NCI-H82 treated with DMSO at 0.1 percent for 48 hours (cell line): Measurements from ENCODE around the gene TARDBP.
"Not testable (repeated sequence)": the region's sequence is repeated elsewhere in the genome, so short reads cannot be mapped to it uniquely, and the experiment has no call there.

Experiments
- DNase-seq: peaks from one replicate; lab custom pipeline; 2025; ENCODE audit not compliant: unreplicated experiment; lab: John Stamatoyannopoulos, UW

TARDBP gene

DNA sequence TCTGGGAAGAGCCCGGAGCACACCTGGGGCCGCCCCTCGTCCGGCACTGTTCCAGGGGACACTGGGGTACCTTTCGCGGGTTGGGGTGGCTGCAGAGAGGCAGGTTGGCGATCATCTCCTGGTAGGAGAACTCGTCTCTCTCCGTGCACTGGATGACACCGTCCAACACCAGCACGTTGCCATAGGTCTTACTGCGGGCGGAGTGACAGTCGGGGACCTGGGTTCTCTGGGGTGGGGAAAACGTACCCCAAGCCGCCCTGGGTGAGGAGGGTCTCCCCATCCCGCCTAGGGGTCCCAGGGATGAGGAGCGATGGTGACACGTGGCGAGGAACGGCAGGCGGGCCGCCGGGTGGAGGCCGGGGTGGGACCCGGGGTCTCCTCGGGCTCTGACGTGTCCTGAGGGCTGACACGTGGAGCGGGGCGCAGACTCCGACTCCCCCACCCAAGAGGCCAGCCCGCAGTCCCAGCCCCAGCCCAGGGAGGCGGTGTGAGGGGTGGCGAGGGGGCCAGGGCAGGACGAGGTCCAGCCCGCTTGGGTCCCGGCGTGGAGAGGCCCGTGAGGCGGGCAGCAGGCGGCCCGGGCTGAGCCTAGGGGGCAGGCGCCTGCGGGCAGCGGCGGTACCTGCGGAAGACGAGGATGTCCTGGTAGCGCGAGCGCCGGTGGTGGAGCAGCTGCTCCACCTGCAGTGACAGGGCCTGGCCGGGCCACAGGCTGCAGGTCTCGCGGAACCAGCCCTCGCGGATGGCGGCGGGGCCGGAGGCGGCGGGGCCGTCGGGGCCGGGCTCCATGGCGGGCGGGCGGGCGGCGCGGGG lies 46.9 kb downstream of the TARDBP start:
- DNase-seq: no peak

DNA sequence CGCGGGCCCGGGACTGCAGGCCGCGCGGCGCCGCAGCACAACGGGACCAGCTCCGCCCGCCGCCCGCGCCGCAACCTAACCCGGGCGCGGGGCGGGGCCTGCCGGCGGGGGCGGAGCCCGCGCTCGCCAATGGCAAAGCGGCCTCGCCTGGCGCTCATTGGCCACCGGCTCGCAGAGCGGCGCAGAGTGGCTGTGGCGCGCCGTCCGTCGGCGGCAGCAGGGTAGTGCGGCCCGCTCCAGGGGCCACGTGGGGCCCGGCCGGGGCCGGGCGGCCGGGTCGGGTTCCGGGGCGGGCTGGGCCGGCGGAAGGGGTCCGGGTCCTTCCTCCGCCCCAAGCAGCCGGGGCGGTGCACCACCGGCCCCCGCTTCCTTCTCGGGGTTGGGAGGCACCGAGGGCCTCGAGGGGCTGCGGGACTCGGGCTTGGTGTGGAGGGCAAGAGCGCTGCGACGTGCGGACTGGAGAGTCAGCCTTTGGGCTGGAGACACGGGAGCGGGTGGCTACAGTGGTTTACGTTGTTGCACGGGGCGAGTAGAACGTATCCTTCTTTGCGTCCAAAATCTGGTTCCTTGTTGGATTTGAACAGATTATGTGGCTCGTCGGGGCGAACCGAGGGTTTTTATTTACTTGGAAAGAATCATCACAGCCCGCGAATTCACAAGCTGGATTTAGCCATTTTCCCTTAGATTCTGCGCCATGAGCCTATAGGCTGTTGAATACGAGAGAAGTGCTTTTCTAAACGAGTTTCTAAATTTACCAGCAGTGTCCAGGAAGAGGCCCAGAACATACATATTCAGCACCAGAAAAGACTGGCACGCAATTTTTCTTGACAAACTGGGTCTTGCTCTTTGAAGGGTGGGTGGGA lies 47.7 kb downstream of the TARDBP start, which contains the start of gene SRM:
SRM (minus strand) TSS at position 51 of the 863 bp plus-strand sequence. CDS start 75 bp downstream, outside the sequence.
- peak; percentile 72 for DNase-seq

DNA sequence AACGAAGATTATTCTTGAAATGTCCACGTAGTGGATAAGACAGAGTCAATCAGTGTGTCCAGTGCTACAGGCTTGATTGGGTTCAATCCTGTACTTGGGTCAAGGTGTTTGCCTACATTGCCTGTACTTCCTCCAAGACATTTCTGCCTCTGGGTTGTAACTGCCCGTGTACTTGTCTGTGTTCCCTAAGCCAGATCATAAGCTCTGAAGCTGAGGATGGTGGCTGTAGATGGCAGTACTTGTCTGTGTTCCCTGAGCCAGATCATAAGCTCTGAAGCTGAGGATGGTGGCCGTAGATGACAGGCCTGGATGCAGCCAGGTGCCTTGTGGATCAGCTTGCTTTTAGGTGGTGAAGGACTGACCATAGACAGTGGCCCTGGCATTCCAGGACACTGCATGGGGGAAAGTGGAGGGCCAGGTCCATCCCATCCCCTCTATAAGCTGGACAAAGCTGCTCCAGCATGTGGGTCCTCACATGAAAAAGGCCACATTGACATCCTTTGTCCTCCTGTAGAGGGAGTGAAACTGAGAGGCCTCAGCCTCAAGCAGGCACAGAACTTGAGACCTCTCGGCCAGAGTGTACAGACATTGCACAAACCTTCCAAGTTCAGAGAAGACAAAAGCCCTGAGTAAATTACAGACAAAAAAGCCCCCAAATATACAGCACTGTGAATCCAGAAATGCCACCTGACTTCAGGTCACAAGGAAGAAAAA lies 49.4 kb downstream of the TARDBP start:
- no peak for DNase-seq

DNA sequence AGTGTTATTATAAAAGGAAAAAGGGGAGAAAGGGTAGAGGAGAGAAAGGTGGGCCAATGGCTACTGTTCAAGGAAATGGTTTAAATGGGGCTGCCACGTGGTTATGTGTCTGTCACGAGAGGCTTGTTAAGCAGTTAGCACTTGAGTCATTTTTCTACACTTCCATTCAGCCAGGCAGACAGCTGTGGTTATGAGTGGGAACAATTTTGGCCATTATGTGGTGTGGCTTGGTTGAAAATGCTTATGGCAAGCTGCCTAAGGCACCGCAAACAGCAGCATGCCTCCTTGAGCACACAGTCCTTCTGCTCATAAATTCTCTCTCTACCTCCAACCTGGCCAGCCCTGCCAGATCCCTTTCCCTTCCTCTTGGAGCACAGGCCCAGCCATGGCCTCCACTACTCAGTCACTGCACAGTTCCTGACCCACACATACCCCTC lies 50.5 kb downstream of the TARDBP start:
- no peak for DNase-seq

DNA sequence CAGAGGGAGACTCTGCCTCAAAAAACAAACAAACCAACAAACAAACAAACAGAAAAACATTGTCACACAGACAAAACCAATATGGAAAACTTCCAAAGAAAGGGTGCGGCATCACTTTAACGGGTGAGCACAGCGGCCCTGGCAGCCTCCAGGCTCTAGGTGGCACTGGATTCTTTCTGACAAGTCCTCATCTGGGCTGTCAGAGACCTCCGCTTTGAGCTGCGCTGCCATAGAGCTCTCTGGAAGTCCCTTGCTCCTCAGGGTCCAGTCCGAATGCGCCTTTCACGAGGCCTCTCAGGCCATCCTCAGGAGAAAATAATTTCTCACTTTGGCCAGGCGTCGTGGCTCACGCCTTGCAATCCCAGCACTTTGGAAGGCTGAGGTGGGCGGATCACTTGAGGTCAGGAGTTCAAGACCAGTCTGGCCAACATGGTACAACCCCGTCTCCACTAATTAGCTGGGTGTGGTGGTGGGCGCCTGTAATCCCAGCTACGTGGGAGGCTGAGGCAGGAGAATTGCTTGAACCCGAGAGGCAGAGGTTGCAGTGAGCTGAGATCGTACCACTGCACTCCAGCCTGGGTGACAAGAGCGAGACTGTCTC lies 51.6 kb downstream of the TARDBP start:
- DNase-seq: not testable (repeated sequence)

DNA sequence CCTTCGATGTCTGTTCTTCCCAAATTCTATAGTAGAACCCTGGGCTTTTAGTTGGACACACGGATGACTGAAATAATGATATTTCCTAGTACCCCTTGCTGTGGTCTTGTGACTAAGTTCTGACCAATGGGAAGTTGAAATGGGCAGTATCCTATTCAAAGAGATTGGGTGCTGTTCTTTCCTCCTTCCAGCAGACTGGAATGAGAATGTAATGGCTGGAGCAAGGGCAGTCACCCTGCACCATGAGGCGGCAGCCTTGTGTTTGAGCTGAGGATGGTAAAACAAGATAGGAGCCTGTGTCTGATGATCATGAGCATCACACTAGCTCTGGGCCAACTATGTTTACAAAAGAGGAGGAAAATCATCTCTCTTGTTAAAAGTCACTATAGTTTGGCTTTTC lies 52.5 kb downstream of the TARDBP start:
- DNase-seq: no peak

DNA sequence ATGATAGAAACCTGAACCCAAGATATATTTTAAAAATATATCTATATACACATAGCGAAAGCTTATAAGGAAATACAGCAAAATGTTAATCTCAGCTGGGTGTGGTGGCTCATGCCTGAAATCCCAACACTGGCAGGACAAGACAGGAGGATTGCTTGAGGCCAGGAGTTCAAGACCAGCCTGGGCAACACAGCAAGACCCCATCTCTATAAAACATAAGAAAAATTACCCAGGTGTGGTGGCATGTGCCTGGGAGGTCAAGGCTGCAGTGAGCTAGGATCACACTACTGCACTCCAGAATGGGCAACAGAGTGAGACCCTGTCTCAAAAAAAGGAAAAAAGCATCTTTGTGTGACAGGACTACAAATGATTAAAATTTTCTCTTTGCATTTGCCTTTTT lies 53.3 kb downstream of the TARDBP start:
- no peak for DNase-seq

DNA sequence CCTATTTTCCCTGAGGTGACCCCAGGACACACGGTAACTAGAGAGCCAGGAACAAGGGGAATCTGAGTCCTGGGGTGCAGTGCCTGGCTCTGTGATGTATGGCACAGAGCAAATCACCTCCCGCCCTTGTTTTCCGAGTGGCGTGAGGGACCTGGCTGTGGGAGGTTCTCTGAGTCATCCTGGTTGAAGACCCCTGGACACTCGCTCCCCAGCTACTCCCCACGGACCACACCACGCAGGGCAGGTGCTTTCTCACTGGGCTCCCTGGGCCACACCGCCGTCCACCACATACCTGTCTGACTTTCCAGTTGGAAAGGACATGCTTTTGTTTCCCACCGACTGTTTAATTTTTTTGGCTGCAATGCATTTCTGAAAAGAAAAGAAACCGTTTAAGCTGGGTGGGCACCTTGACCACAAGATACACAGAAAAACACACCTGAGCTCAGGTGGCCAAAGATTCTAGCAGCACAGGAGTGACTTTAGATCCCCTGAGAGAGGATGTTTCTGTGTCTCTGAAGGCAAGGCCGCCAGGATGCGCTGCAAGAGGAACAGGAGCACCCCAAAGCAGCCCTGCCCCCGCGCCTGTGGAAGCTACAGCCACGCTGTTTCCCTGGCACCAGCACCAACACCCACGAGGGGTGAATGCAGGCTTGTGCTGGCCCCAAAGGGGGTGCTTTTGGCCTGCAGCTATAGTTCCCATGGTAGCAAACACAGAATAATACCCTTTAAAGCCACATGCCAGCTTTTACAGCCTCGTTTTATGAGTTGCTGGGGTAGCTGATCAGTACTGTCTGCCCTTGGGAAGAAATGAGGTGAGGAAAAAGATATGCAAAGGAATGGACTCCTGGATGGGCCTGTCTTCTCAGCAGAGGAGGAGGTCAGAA lies 55.5 kb downstream of the TARDBP start:
- DNase-seq: no peak

DNA sequence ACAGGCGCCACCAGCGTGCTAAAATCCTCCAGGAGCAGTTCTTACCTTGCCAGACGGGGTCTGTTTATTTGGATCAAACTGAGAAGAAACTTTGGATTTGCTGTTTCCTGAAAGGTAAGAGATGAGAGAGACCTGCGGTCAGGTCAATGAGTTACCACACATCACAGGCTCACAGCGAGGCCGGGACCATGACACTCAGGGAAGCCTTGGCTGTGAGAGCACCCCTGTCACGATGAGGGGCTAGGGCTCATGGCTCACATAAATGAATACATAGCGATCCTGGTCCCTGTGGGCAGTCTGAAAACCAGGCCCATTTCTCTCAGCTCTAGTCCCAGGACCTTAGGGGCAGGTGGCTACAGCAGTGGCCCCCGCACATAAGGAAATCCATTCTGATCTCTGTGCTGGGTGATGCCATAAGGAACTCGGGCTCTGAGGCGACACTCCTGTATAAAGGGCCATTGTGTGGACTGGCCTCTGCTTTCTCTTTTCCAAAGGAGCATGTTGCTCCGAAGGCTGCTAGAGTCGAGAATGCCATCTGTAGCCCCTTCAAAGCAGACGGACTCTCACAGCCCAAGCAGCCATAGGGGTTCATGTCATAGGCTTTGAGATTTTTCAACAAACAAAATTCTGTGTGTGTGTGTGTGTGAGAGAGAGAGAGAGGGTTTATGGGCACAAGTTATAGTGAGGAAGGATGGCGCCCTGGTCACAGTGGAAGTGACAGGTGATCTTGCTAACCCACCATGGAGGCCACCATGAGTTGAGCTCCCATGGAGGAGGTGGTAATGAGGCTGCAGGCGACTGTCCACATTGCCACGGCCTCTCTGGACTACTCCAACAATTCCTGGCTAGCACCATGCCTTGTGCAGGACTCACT lies 56.4 kb downstream of the TARDBP start:
- no peak for DNase-seq

DNA sequence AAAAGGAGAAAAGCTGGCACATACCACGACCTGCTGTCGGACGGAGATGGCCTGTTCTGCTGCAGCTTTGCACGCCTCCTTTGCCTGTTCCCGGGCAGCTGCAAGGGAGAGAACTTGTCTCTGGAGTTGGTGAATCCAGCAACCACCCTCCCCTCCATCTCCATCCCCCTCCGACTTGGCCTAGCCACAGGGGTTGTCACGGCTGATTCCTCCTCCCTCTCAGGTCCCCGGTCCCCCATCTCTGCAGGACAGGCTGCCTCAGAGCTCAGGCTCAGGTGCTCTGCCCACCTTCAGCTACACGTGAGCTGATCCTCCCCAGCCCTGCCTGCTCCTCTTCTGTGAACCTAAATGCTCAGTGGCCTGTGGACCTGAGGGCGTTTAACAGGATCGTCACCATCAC lies 58.4 kb downstream of the TARDBP start:
- DNase-seq: no peak

DNA sequence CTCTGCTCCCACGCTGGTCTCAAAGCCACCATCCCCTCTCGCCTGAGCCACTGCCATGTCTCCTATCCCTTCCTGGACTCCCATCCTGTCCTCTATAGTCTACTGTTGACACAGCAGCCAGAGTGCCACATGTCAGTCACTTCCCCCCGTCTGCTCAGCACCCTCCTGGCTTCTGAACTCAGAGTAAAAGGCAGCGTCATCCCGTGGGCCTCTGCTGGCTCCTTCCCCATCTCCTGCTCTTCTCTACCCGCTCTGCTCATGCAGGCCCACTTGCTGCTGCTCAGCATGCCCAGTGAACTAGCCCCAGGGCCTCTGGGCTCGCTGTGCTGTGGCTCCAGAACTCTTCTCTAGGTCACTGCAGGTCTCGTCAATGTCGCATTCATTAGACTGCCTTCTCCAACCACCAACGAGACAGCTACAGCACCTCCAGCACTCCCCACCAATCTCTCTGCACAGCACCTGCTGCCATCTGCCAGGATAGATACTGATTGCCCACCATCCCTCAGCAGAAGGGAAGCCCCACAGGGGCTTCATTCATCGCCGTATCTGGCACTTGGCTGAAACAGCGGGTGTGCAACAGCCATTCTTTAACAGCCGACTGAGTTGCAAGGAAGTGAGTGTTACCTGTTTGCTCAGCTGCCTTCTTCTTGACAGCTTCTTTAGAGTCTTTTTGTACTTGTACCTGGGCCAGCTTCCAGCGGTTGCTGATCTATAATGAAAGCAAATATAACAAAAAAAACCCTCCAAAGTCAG lies 59.2 kb downstream of the TARDBP start:
- no peak for DNase-seq

DNA sequence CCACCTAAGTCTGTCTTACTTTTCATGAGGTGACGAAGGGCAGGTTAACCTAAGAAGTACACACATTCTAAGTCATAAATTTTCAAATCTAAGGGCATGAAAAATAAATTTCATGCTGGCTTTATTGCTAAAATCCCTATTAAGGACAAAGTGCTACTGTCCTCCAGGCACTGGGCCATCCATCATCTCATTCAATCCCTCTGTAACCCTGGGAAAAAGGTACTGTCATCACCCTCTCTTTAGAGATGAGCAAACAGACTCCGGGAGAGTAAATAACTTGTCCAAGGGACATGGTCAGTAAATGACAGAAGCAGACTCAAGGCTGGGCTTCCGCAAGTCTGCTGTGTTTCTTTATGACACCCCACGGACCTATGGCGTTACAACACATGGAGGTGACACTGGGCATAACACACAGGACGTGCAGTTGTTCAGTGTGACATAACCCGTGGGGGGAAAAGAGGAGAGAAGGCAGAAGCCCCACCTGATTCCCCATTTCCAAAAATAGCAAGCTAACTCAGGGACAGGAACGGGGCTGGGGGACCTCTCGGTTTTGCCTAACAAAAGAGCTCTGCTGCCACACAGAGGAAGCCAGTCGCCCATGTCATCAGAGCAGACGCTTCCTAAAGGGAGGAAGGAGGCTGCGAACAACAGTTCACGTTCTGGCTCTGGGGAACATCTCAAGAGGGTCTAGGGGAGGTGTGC lies 59.9 kb downstream of the TARDBP start:
- no peak for DNase-seq

DNA sequence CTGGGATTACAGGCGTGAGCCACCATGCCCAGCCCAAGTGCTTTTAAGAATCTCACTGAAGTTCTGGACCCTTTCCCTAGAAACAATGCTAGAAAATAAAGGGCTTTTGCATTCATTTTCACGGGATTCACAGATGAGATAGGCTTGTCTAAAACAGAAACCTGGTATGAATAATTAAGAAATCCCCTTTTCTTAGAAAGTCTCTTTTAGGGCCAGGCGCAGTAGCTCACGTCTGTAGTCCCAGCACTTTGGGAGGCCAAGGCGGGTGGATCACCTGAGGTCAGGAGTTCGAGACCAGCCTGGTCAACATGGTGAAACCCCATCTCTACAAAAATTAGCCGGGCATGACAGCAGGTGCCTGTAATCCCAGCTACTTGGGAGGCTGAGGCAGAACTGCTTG lies 60.9 kb downstream of the TARDBP start:
- not testable (repeated sequence) for DNase-seq
